DMS 273 (cell line): ENCODE data around the gene RFNG.

Experiments used
- DNase-seq: peaks from one replicate; lab custom pipeline; 2025; ENCODE audit not compliant: unreplicated experiment; lab: John Stamatoyannopoulos, UW

The RFNG gene

DNA sequence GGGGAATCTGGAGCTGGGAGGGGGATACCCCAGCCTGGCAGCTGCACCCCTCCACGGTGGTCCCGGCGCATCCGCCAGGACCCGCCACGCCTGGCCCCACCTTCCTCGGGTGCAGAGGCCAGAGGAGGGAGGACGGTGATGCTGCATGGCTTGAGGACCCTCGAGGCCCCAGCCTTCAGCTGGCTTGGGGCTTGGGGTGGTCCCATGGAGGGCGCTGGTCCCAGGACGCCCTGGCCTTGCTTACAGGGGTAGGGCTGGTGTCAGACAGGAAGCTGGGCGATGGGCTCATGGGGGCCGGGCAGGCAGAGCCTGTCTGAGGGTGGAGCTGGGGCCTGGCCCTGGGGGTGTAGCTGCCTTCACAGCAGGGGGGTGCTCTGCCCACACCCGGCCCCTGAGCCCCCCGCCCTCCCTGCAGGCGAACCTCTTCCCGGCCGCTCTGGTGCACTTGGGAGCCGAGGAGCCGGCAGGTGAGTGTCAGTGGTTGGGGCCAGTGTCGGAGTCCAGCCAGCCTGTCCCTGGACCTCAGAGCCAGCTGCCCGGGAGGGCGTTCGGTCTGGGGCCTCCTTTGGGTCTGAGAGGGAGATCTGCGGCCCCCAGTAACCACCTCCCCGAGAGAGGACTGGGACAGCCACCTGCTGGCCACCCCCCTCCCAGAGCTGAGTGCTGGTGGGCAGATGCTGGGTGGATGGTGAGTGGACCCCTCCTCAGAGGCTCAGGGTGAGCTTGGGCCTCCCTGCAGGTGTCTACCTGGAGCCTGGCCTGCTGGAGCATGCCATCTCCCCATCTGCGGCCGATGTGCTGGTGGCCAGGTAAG, 35.3 kb downstream of the RFNG start:
- DNase-seq = no peak

DNA sequence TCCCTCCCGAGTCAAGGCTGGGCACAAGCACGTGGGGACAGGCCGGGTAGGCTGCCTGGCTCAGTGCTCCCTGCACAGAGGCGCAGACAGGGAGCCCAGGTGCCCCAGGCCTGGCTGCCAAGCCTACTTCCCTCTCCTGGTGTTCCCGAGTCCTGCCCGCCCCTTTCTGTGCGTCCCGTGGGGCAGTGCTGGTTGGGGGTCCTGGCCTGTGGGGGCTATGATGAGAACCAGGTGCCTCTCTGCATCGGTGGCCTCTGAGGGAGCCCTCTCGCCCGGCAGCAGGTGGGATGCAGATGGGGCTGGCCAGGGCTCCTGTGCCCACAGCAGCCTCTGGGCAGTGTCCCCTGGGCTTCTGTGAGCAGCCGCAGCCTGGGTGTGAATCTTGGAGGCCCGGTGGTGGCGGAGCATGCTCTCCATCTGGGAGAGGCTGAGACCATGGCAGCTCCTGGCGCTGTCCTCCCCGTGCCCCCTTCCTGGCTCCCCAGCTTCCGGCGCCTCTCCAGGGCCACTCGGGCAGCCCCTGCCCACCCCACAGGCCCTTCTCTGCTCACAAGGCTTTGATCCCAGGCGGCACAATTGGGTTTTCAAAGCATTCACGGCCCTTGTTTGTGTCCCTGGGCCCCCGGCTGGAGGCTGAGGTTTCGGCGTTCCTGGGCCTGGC, 36.2 kb downstream of the RFNG start:
- DNase-seq = peak; percentile 37

DNA sequence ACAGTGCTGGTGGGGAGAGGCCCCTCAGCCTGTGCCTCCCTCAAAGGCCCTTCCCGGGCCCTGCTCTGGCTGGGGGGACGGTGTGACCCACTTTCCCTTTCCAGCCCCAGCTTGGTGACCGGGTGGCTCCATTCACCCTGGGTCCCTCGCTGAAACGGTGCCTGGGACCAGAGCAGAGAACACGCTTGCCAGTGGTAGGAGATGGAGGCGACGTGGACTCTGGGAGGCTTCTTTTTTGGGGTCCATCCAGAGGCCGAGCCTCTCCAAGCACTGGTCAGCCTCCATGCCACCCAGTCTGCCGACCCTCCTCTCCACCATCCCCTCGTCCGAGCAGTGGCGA, 36.7 kb downstream of the RFNG start:
- no peak for DNase-seq

DNA sequence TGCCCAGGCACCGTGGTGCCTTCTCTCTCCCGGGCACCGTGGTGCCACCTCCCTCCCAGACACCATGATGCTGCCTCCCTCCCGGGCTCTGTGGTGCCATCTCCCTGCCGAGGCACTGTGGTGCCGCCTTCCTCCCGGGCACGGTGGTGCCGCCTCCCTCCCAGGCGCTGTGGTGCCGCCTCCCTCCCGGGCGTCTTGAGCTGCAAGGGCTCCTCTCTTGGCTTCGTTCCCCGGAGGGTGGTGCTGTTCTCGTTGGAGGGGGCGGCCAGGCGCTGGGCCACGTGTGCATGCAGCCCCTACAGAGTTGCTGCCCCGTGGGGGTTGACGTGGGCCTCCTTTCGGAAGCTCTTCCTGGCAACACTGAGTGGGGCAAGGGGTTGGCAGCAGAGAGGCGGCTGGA, 37.2 kb downstream of the RFNG start:
- DNase-seq = peak; percentile 73

DNA sequence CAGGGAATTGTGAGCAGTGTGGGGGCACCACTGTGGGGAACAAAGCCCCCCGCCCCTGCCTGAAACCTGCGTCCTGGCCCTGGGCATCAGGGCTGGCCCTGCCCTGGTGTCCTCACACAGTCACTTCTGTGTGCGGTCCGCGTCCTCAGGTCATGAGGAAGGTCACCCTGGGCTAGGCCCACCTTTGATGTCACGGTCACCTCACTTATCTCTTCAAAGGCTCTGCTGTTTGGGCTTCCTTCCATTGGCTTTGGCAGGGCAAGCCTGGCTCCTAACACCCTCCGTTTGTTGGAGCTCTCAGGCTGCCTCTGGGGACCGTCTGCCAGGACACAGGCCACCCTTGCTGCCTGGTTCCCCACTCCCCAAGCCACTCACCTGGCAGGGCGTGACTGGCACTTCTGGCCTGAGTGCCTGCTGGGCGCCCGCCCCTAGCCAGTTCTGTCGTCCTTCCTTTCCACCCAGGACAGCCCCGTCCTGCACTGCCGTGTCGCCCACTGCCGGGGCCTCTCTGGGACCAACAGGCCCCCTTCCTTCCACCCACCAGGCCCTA, 37.8 kb downstream of the RFNG start:
- DNase-seq = no peak

DNA sequence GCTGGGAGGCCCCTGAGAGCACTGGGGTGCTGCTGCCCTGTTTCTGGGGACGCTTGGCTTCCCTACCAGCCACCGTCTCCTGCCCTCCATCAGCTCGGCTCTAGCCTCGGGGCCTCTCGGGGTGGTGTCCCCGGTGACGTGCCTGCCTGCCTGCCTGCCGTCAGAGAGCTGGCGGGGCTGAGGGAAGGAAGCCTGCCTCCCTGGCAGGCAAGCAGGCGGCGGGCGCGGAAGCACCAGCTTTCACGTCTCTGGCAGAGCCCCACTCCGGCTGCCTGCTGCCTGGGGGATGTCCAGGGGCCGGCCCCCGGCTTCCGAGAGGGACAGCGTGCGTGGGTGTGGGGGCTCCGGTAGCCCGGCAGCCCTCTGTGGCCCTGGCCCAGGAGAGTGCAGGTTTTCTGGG, 38.3 kb downstream of the RFNG start:
- peak; percentile 37 for DNase-seq

DNA sequence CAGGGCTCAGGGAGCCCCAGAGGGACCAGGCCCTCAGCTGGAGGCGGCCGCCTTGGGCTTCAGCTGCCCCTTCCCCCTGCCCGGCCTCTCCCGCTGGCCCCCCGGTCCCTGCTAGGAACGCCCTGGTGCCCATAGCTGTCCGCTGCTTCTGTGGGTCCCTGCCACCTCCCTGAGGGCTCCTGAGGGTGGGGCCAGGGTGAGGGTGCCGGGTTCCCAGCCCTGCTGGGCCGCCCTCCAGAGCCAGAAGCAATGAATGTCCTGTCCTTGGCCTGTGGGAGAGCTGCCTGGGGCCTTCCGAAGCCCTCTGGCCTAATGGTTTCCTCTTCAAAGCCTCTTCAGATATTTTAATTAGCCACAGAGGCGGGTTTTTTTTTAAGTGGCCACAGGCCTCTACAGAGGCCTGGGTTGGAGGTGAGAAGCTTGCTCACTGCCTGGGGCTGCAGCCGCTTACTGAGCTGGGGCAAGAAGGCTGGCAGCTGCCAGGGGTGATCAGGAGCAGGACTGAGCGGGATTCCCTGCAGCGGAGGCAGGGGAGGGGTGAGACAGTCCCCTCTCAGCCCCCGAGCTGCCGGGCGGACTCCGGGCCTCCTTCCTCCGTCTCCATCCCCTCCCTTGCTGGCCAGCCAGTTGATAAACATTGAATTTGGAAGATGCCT, 38.8 kb downstream of the RFNG start:
- peak; percentile 54 for DNase-seq

DNA sequence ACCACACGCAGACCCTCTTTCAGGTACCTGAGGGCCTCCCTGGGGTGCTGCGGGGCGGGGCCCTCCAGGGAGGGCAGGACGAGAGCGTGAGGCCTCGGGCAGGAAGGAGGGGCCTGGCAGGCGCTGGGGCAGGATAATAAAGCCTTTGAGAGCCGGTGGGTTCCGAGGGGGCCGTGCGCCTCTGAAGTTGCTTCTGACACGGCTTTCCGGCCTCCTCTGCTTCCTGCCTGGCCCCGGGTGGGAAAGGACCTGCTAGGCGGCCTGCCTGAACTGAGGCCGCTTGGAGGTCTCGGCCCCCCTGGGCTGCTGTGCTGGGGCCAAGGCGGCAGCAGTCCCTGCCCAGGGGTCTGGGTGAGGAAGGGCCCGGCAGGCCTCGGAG, 39.4 kb downstream of the RFNG start:
- DNase-seq = no peak

DNA sequence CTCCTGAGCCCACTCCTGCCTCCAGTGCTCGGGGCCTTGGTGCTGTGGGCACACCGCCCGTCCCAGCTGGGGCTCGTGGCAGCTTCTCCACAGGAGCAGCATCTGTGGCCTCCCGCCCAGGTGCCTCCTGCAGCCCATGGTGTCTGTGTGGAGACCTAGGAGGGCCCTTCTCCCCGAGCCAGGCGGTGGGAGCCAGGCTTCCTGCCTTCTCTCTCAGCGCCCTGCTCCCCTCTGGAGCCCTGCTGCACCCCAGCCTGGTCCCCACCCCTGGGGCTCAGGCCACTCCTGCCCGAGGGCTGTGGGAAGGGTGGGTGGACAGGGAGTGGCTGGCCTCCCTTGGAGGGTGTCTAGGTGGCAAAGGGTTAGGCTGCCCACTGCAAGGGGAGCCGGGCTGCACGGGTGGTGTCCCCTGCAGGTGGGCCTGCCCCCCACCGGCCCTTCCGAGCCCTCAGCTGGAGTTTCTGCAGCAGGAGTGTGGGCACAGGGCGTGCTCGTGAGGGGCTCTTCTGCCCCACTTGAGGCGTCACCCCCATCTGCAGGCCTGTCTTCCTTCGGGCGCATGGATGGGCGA, 39.9 kb downstream of the RFNG start:
- DNase-seq = no peak

DNA sequence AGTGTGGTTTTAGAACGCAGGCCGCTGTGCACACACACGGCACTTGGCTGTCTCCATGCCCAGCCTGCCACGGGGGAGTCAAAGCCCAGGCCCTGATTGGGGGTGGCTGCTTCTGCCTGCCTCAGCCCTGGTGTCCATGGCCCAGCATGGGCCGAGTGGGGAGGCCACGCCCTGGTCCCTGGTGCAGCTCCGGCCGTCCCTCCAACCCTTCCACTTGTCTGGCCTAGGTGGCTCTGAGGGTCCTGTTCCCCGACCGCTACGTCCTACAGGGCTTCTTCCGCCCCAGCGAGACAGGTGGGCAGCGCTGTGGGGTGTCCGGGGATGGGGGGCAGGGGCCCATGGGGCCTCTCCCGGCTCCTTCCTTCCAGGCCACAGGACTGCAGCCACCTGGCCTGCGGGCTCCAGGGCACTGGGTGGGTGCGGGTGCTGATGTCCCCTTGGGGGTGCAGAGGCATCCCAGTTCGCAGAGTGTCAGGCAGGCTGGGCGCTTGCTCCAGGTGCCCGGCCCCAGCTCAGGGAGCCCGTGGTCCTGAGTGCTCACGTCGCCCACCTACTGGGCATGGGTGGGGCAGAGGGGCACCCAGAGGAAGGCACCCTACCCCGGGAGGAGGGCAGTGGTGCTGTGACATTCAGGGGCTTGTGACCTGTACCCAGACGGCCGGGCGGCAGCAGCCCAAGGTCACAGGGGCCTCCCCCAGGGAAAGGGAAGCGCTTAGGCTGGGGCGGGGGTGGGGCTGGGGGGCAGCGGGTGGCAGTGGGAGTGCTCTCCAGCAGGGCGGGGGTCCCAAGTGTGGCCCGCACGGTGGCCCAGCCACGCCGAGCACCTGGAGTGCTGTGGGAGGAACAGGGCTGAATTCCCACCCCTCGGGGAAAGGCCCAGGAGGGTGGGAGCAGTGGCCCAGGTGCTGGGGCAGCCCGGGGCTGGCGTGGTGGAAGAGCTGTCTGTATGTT, 40.8 kb downstream of the RFNG start:
- no peak for DNase-seq

DNA sequence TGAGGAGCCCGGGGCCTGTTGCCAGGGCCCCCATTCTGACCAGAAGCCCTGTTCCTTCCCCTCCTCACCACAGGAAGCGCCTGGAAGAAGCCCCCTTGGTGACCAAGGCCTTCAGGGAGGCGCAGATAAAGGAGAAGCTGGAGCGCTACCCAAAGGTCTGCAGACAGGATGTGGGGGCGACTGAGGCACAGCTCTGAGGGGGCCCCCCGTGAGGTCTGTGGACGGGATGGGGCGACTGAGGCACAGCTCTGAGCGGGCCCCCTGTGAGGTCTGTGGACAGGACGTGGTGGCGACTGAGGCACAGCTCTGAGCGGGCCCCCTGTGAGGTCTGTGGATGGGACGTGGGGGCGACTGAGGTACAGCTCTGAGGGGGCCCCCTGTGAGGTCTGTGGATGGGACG, 42.2 kb downstream of the RFNG start:
- no peak for DNase-seq

DNA sequence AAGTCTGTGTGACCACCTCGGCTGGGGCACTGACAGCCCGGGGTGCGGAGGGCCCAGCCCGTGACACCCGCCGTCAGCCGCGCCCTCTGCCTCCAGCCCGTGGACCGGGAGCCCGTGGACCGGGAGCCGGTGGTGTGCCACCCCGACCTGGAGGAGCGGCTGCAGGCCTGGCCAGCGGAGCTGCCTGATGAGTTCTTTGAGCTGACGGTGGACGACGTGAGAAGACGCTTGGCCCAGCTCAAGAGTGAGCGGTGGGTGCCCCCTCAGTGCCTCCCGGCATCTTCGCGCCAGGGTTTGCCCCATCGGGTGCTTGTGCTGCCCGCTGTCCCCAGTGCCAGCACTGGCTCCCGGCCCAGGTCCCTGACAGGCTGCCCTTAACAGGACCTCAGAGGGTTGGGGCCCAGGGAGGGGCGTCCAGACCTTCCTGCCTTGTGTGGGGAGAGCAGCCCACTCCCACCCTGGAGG, 42.6 kb downstream of the RFNG start:
- DNase-seq = no peak

DNA sequence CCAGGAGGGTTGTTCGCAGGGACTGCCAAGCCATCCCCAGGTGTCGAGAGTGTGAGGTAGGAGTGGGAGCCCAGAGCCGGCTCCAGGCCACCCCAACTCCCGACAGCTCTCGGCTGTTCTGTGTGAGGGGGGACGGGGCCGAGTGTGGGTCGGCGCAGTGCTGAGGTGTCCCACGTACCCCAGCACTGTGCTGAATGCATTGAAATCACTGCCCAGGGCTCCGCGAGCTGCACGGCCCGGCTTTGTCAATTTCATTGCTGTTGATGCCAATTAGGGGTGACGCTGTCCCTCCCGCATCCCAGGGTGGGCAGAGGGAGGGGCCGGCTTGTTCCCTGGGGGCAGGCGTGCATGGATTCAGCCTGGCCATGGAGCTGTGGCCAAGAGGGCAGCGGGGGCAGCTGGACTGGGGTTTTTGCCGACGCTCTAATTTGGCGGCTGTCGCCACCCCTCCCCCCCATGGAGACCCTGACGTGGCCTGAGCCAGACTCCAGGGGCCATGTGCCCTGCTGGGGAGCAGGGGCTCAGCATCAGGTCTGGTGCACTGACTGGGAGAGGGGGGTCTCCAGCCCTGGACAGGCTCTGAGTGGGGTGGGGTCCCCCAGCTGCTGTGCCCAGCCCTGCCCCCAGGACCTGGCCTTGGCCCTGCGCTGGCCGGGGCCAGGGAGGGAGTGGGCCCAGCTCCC, 43.2 kb downstream of the RFNG start:
- DNase-seq = no peak

DNA sequence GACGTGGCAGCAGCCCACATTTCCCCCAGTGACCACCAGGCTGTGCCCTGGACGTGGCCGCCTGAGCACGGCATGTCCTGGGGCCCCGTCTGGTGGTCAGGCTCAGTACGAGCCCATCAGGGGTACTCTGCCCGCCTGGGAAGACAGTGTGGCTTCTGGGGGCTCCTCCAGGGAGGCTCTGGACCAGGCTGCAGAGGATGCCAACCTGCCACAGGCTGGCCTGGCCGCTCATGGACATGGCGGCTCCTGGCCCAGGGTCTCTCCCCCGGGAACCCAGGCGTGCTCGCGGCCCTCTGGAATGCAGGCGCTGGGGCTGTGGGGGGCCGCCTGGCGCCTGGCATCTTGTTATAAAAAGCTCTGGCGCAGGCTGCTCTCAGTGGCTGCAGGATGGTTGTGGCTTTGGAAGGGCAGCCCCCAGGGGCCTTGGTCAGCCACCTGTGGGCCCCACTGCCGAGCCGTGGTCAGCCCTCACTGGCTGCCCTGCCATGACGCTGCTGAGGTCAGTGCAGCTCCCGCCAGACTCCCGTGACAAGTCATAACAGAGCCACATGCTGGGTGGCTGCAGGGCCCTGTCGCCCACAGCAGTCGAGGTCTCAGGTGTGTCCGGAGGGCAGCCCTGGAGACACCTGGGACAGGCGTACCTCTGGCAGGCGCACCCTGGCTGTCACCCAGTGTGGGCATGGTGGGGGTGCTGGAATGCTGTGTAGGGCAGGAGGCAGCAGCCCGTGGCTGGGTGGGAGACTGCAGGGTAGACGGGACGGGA, 43.9 kb downstream of the RFNG start:
- no peak for DNase-seq

DNA sequence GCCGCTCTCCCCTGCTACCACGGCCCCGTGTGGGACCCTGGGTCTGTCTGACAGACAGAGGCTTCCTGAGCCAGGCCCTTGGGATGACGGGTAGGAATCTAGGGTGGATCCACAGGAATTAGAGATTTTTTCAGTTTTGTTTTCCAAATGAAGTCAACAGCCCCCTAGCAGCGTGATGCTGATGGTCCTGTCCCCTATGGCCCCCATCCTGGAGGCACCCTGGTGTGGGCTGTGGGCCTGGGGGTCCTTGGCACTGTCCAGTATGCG, 44.5 kb downstream of the RFNG start:
- DNase-seq = no peak

DNA sequence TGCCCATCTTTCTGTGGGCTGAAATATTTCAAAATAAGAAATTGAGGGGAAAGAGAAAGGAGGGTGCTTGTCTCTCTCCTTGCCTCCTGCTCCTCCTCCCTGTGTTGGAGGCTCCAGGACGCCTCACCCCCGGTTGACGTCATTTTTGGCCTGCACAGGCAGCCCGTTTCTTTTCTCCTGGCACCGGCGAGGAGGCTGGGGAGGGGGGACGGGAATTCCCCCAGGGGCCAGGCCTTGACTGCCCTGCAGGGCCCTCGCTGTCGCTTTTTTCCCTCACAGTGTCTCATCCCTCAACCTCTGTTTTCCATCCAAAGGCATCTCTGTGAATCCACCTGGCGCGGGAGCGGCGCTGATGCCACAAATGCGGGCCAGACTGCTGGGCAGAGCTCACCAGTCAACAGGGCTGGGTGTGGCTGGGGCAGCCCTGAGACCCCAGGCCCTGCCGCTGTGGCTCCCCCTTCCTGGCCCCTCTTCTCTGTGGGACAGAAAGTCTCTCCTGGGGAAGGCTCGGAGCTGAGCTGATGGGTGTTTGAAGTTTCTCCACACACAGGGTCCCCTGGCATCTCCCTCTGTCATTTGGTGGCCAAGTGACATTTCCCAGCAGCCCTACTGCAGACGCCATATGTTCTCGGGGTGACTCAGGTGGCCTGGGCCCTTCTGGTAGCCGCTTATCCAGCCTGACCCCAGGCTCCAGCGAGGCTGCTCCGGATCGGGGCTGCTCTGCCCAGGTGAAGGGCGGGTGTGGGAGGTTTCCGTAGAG, 45.0 kb downstream of the RFNG start:
- DNase-seq = peak; percentile 67

DNA sequence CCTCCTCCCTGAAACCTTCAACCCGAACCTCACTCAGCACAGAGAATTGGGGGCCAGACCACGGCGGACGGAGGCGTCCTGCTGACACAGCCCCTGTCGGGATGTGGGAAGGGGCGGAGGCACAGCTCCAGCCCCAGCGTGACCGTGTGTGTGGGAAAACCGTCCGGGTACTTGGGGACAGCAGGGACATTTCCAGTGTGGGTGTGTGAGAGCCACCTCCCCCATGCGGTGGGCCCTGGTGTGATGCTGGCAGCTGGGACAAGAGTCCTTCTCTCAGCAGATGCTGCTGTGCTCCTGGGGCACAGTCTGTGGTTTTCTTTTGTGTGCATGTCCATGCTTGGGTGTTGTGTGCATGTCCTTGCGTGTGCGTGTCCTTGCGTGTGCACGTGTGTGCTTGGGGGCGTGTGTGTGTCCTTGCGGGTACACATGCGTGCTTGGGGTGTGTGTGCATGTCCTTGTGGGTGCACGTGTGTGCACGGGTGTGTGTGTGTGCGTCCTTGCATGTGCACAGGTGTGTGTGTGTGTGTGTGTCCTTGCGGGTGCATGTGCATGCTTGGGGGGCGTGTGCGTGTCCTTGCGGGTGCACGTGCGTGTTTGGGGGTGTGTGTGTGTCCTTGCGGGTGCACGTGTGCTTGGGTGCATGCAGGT, 45.8 kb downstream of the RFNG start:
- no peak for DNase-seq
